ENCODE measurements around the gene SP140.

Gene SP140

DNA sequence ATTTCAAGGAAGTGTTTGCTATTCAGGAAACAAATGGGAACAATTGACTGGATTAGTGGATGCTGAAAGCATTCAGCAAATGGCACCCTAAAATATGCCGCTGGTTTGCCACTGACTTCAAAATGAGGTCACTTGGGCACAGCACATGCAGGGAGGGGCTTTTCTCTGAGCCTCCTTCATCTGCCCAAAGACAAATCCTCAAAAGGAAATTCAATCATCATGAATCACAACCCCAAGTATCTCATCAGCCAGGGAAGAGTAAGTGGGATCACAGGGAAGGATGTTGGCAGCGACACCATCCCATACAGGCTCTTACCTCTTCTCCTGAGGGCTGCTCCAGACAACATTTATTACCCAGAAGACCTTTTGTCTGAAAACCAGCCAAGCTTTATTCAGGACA lies 87.1 kb downstream of the SP140 start:
- TF ChIP-seq, protein P1, sequence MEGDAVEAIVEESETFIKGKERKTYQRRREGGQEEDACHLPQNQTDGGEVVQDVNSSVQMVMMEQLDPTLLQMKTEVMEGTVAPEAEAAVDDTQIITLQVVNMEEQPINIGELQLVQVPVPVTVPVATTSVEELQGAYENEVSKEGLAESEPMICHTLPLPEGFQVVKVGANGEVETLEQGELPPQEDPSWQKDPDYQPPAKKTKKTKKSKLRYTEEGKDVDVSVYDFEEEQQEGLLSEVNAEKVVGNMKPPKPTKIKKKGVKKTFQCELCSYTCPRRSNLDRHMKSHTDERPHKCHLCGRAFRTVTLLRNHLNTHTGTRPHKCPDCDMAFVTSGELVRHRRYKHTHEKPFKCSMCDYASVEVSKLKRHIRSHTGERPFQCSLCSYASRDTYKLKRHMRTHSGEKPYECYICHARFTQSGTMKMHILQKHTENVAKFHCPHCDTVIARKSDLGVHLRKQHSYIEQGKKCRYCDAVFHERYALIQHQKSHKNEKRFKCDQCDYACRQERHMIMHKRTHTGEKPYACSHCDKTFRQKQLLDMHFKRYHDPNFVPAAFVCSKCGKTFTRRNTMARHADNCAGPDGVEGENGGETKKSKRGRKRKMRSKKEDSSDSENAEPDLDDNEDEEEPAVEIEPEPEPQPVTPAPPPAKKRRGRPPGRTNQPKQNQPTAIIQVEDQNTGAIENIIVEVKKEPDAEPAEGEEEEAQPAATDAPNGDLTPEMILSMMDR (conservative IDR thresholded peaks at IDR 0.05): no peak
- H3K27ac ChIP-seq: no peak overlapping the region

DNA sequence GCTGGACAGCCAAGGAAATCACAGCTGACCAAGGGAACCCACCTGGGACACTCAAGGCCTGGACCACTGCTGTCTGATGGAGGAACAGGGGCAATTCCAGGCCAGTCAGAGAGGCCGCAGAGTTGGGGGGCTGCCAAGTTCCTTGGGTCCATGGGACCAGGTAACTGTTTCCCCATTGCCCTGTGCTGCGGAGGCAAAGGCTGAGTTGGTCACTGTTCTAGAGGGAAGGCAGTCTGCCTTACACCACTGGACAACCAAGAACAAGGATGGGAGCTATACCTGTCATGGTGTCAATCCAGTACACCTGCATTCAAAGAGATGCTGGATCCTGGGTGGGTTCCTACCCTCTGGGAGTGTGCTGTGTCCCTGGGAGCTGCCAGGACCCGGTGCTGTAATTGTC lies 91.8 kb downstream of the SP140 start:
- H3K27ac ChIP-seq: no peak overlapping the region

DNA sequence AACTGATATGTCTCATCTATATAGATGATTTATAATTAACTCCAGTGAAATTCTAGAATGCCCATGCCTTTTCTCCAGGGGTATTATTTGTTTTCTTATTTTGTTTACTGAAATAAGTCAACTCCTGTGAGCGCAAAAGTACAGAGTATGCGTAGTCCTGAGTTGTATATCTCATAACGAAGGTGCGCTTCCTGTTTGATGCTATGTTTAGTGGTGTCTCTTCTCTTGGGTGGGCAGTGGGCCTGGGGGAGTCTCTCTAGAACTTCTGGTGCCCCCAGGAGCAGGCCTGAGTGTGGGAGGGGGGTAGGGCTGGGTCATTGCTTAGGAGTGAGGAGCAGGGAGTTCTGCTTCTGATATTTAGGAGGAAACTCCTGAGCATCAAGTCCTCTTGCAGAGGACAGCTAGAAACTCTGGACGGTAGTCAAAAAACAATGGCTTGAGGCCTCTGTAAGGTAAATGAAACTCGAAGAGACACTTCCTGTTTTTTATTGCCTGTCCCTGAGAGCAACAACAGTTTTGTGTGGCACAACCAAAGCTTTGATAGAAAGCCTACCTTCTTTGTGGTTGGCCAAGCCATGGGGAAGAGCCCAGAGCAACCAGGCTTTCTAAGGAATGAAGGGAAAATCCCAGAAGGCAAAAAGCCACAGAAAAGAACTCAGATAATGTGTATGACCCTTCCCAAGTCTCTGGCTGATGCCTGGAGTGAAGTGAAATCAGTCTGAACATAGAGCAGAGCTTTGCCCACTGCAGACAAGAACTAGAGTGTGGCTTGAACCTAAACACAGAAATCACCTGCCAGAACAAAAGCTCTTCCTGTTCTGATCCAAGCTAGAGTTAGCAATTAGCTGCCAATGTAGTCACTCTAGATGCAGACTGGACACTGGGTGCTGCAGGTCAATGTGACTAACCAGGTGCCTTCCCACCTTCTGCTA lies 92.9 kb downstream of the SP140 start:
- TF ChIP-seq, protein P1 (conservative IDR thresholded peaks at IDR 0.05): no peak
- H3K27ac ChIP-seq: no peak overlapping the region

More for the DNA sequence above, 91.8 kb downstream of the SP140 start:
- TF ChIP-seq, protein P1 (conservative IDR thresholded peaks at IDR 0.05): no peak

DNA sequence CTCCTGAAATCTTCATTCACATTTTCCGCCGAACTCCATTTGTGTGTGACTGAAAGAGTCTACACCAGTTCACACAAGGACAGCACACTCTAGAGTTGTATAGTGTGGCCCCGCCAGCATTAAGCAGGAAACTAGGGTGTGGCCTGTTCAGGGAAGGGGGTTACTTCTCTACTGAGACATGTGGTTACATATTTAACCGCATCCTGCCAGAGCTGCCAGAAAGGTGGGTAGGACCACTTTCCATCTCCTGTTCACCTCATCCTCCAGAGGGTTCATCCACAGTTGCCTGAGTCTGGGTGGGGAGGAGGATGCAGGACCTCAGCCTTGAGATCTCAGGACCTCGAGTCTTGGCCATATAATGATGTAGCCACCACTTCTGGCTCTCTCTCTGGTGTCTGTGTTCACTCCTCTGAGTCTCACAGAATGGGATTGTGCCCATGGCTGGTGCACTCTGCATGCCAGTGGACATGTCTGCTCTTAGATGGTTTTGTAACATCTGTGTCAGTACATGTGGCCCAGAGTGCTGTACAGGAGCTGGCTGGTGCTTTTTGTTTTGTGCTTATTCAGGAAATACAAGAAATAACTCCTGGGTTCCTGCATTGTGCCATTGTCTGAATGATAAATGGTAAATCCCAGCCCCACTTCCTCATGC lies 93.8 kb downstream of the SP140 start:
- TF ChIP-seq, protein P1 (conservative IDR thresholded peaks at IDR 0.05): no peak
- H3K27ac ChIP-seq: no peak overlapping the region

DNA sequence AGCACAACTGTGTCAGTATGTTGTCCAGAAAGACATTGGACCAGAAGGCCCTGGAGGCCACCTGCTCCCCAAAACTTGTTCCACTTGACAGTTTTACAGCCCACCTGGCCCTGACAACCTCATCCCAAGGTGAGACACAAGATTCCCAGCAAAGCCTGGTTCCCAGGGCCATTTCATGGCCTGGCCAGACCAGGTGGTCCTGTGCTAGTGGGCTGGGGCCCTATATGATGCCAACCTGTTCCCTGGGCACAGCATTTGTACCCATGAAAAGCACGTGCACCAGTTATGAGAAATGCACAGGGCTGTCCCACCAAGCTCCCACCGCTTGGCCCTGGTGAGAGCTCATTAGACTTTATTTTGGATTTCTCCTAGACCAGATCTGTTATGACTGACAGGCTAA lies 95.5 kb downstream of the SP140 start:
- TF ChIP-seq, protein P1 (conservative IDR thresholded peaks at IDR 0.05): no peak
- no peak overlapping the region for H3K27ac ChIP-seq

DNA sequence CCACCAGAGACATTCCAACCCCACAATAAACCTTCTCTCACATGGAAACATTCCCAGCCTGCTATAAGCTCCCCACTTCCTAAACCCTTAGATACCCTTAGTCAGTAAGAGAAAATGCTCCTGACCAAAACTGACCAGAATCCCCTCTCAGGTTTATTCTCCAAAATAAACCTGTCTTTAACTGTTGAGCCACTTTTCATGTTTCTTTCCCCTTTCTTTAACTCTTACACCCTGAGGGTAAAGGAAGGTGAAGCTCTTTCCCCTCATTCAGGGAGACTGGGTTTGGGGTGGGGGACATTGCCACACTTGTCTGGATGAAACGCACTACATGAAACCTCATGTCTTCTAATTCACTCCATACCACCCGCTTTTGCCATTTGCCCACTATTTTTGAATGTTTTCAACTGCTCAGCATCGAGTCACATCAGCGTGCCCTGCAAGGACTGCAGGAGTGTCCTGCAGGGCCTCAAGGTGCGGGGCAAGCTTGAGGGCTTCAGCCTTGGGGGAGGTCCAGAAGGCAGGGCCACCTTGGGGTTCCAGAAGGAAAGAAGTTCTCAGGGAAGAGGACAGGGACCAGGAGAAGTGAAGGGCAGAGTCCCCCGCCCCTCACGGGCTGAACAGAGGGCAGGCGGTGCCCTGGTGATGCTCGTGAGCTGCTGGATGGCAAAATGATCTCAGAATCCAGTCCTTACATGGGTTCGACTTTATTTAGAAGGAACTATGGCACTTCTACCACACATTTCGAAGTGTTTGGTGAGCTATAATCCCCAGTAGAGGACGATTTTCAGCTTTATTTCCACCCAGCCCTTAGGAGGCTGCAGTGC lies 97.2 kb downstream of the SP140 start:
- H3K27ac ChIP-seq: no peak overlapping the region
- TF ChIP-seq, protein P1 (conservative IDR thresholded peaks at IDR 0.05): 0 out of 2 replicates have a peak, but pooled peaks have one; percentile 19
